OCI-LY3 (cell line): Measurements from ENCODE around the gene KATNB1.

ENCODE experiments used
- H2AFZ ChIP-seq: fragments of 200-600, 300-600 bp; shearing (Covaris generic); 2 replicates; pipeline ENCODE4 v1.6.0; 2014; ENCODE audit warnings: antibody characterized with exemption, low read depth, low read length
- H3K27ac ChIP-seq: fragments of 200-600, 300-600 bp; sonication (generic); 2 replicates; pipeline ENCODE4 v1.5.1; 2014; ENCODE audit warnings: mild to moderate bottlenecking, low read length, moderate library complexity, mixed read lengths
- H3K27me3 ChIP-seq: fragments of 200-600, 300-600 bp; sonication (generic); 2 replicates; pipeline ENCODE4 v1.6.1; 2014; ENCODE audit warnings: low read depth, low read length, mixed read lengths
- H3K36me3 ChIP-seq: fragments of 200-600, 300-600 bp; sonication (generic); replicated peaks from 2 replicates; pipeline ENCODE3; 2014; ENCODE audit warnings: low read depth, low read length, mixed read lengths
- H3K4me1 ChIP-seq: fragments of 300-600, 200-600 bp; sonication (generic); 2 replicates; pipeline ENCODE4 v1.6.1; 2014; ENCODE audit warnings: low read length, mixed read lengths
- H3K4me2 ChIP-seq: fragments of 200-600, 300-600 bp; sonication (generic); 2 replicates; pipeline ENCODE4 v1.6.1; 2014; ENCODE audit warnings: low read length, mixed read lengths
- H3K4me3 ChIP-seq: fragments of 300-600, 200-600 bp; sonication (generic); 2 replicates; pipeline ENCODE4 v1.5.1; 2014; ENCODE audit warnings: antibody characterized with exemption, mild to moderate bottlenecking, low read length, moderate library complexity
- H3K79me2 ChIP-seq: fragments of 300-600, 200-600 bp; shearing (Covaris generic); 2 replicates; pipeline ENCODE4 v1.6.1; 2014; ENCODE audit warnings: mild to moderate bottlenecking, low read length, mixed read lengths
- H3K9ac ChIP-seq: fragments of 300-600, 200-600 bp; shearing (Covaris generic); 2 replicates; pipeline ENCODE4 v1.6.0; 2014; ENCODE audit warnings: mild to moderate bottlenecking, low read length, moderate library complexity
- H3K9me3 ChIP-seq: fragments of 200-600, 300-600 bp; shearing (Covaris generic); 2 replicates; pipeline ENCODE4 v1.6.1; 2014; ENCODE audit warnings: low read length, mixed read lengths; ENCODE audit not compliant: insufficient read depth
- H4K20me1 ChIP-seq: fragments of 200-600, 300-600 bp; sonication (generic); 2 replicates; pipeline ENCODE4 v1.6.1; 2016; ENCODE audit warnings: low read length, mixed read lengths; ENCODE audit not compliant: insufficient read depth
- EZH2phosphoT487 ChIP-seq: fragments of 200-600 bp; shearing (Covaris generic); IDR thresholded peaks from 2 replicates; pipeline ENCODE4 v1.6.1; 2018; ENCODE audit warnings: antibody characterized with exemption, mixed run types, low read depth
- TF ChIP-seq, protein P1 (sequence below): fragments of 200-600, 300-600 bp; sonication (generic); IDR thresholded peaks from 2 replicates; pipeline ENCODE4 v1.5.1; 2014; ENCODE audit warnings: antibody characterized with exemption, low read length, low read depth

Gene KATNB1

DNA sequence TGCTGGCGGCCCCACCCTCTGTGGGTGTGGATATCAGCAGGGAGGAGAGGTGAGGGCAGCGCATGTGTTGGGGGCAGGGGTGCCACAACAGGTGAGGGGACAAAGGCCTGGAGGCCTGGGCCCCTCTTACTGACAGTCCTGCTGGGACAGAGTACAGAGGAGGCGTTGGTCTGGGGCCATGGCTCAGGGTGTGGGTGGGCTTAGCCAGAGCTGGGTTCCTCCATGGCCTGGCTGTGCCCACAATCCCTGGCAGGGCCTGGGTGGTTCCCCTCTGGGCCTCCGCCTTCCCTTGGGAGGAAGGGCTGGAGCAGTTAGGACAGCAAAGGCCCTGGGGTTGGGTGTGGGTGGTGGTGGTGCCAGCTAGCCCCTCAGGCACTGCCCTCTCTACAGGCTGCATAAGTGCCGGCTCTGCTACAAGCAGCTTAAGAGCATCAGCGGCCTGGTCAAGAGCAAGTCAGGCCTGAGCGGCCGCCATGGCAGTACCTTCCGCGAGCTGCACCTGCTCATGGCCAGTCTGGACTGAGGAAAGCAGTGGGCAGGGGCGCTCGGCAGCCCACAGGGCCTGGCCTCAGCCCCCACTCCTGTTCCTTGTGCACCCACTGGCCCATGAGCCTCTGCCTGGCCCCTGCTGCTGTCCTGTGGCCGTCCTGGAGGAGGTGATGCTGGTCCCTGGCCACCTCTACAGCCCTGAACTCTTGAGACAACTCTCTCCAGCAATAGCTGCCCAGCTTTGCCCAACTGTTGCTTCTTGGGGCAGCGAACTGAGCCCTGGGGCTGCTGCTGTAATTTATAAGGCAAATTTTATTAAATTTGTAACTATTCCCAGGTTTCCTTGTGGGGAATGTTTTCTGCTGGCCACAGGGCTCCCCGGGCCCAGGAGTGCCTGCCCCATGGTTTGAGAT, 21.1 kb downstream of the KATNB1 start:
- H3K27ac ChIP-seq, result no peak overlapping the region
- H3K36me3 ChIP-seq, result no peaks in the 10 kb centered on the region
- no peaks in the 10 kb centered on the region for H3K4me1 ChIP-seq

DNA sequence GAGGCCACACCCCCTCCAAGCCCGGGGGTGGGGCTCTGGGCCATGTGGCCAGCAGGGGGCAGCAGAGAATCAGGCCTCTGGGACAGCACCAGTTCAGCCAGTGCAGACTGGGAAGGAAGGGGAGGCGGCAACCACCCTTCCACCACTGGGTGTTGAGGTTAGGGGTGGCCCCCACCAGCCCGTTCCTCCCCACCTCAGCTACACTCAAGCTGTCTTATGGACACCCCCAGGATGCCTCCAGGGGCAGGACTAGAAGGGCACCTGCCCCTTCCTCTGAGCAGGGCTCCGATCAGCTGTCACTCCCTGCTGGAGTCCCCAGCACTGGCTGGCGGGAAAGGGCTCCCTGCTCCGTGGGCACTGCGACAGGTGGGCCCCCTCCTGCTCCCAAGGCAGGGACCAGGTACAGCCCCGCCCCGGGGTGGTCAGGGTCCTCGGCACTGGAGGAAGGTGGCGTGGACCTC, 21.8 kb downstream of the KATNB1 start:
- no peaks in the 10 kb centered on the region for H3K4me1 ChIP-seq
- H3K9ac ChIP-seq, result no peak overlapping the region
- no peak overlapping the region for H2AFZ ChIP-seq
- H3K36me3 ChIP-seq, result no peaks in the 10 kb centered on the region
- H3K27me3 ChIP-seq, result no peaks in the 10 kb centered on the region
- H3K9me3 ChIP-seq, result no peaks in the 10 kb centered on the region
- no peak overlapping the region for H3K4me2 ChIP-seq
- H3K27ac ChIP-seq, result no peak overlapping the region
- TF ChIP-seq EZH2phosphoT487, result no peak
- TF ChIP-seq, protein P1, sequence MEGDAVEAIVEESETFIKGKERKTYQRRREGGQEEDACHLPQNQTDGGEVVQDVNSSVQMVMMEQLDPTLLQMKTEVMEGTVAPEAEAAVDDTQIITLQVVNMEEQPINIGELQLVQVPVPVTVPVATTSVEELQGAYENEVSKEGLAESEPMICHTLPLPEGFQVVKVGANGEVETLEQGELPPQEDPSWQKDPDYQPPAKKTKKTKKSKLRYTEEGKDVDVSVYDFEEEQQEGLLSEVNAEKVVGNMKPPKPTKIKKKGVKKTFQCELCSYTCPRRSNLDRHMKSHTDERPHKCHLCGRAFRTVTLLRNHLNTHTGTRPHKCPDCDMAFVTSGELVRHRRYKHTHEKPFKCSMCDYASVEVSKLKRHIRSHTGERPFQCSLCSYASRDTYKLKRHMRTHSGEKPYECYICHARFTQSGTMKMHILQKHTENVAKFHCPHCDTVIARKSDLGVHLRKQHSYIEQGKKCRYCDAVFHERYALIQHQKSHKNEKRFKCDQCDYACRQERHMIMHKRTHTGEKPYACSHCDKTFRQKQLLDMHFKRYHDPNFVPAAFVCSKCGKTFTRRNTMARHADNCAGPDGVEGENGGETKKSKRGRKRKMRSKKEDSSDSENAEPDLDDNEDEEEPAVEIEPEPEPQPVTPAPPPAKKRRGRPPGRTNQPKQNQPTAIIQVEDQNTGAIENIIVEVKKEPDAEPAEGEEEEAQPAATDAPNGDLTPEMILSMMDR, result peak; percentile 89
- no peak overlapping the region for H3K4me3 ChIP-seq
- H3K79me2 ChIP-seq, result no peaks in the 10 kb centered on the region
- H4K20me1 ChIP-seq, result no peaks in the 10 kb centered on the region

More for the DNA sequence above, 21.1 kb downstream of the KATNB1 start:
- no peak overlapping the region for H2AFZ ChIP-seq
- no peaks in the 10 kb centered on the region for H4K20me1 ChIP-seq
- H3K9me3 ChIP-seq, result no peaks in the 10 kb centered on the region
- no peaks in the 10 kb centered on the region for H3K79me2 ChIP-seq
- TF ChIP-seq EZH2phosphoT487, result no peak
- TF ChIP-seq, protein P1, result no peak
- H3K27me3 ChIP-seq, result no peaks in the 10 kb centered on the region
- H3K9ac ChIP-seq, result no peak overlapping the region
- no peak overlapping the region for H3K4me2 ChIP-seq
- no peak overlapping the region for H3K4me3 ChIP-seq

DNA sequence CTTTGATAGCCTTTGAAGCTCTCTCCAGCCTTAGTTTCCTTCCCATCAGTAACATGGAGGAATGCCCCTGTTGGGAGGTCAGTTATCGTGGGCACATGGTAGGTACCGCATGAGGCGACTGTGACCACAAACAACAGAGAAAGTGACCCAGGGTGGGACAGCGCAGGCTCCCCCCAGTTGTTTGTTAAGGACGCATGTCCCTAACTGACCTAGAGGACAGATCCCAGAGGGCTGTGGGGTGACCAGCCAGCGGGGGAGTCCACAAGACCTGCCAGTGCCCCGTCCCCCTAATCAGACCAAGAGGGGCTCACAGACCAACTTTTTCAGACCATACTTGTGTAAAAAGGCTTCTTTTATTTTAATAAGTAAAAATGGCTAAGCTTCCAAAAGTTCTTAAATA, 22.3 kb downstream of the KATNB1 start:
- Histone ChIP-seq H3K27ac (no peak overlapping the region), H3K4me2 (no peak overlapping the region), H3K9me3 (no peaks in the 10 kb centered on the region), H3K36me3 (no peaks in the 10 kb centered on the region), H3K9ac (no peak overlapping the region), H3K4me3 (no peak overlapping the region), H3K4me1 (no peaks in the 10 kb centered on the region), H3K27me3 (no peaks in the 10 kb centered on the region), H3K79me2 (no peaks in the 10 kb centered on the region), H4K20me1 (no peaks in the 10 kb centered on the region), H2AFZ (no peak overlapping the region)
- TF ChIP-seq EZH2phosphoT487, result no peak
- TF ChIP-seq, protein P1, result no peak

DNA sequence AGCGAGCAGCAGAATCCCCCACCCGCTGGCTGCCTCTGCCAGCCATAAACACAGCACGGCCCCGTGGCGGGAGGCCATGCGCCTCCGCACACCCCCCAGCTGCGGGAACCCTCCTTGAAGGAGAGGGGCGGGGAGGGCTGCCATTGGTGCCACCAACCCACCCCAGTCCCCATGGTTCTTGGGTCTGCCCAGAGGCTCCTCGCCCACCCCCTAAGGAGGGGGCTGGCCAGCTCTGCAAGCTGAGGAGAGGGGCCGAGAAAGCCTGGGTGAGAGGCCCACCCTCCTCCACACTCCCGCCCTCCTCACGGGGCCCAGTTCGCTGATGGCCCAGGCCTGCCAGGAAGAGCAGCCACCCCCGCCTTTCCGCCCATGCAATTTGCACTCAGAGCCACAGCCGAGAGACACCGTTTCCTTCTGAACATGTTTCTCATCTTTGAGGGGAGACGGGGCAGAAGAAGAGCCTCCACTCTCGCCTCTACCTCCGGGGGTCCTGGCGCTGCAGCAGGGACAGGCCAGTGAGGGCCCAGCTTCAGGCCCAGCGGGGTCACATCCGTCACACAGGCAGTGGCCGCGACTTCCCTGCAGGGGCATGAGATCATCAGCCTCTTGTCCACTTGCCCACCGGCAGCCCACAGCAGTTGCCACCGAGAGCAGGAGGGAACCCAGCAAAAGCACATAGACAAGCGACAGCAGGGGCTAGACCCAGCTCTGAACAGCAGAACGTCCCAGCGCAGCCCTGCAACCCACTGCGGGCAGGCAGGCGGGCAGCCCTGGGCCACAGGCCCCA, 23.0 kb downstream of the KATNB1 start:
- Histone ChIP-seq H4K20me1 (no peaks in the 10 kb centered on the region), H3K9me3 (no peaks in the 10 kb centered on the region), H3K79me2 (no peaks in the 10 kb centered on the region), H2AFZ (no peak overlapping the region), H3K27ac (no peak overlapping the region), H3K36me3 (no peaks in the 10 kb centered on the region), H3K4me1 (no peaks in the 10 kb centered on the region), H3K4me3 (no peak overlapping the region), H3K4me2 (no peak overlapping the region), H3K27me3 (no peaks in the 10 kb centered on the region), H3K9ac (no peak overlapping the region)
- TF ChIP-seq, protein P1, result no peak
- no peak for TF ChIP-seq EZH2phosphoT487
